Adrenal gland (tissue), 12 donors: ENCODE measurements around the gene UNC5CL. TPM values are rescaled to one million over a fixed set of nuclear protein-coding genes. Genes with fewer than 3 reads are reported as not detected.

Experiments
- DNase-seq, 7 donors: peaks; one replicate each; pipeline ENCODE4 v3.0.0-alpha.2; 2019 to 2020
- H3K27ac ChIP-seq, 5 donors: fragments of 200-600 bp; sonication (generic) in 4 of 5; 1 replicate in 3 of 5; 2 replicates in 2 of 5; pipeline versions ENCODE4 v1.5.1 to v1.8.0; 2016 to 2020; ENCODE audit warnings: mild to moderate bottlenecking in 1 of 5
- H3K27me3 ChIP-seq: fragments of 200-600 bp; 2 replicates; pipeline ENCODE4 v1.8.0; 2021
- H3K36me3 ChIP-seq, 2 donors: fragments of 200-600 bp; replicated peaks in 1 of 2; 1 replicate in 1 of 2; 2 replicates in 1 of 2; pipeline versions ENCODE4 v1.5.1 to v1.8.0; 2018 to 2022
- H3K4me1 ChIP-seq, 2 donors: fragments of 200-600 bp; replicated peaks in 1 of 2; 1 replicate in 1 of 2; 2 replicates in 1 of 2; pipeline versions ENCODE4 v1.5.1 to v1.8.0; 2018 to 2021
- H3K4me3 ChIP-seq, 4 donors: fragments of 200-600 bp; sonication (generic) in 3 of 4; one replicate each; pipeline ENCODE4 v1.5.1; 2016 to 2018
- H3K9me3 ChIP-seq, 3 donors: fragments of 200-600 bp; sonication (generic) in 1 of 3; replicated peaks in 1 of 3; 1 replicate in 2 of 3; 2 replicates in 1 of 3; pipeline versions ENCODE4 v1.5.1 to v1.8.0; 2016 to 2021
- CTCF ChIP-seq, 6 experiments: fragments of 450-650 bp in 4 of 6; fragments of 200-600 bp in 2 of 6; sonication (generic) in 1 of 6; IDR thresholded peaks; 1 replicate in 5 of 6; 2 replicates in 1 of 6; pipeline versions ENCODE4 v1.5.1 to v1.8.0; 2016 to 2021; ENCODE audit warnings: antibody characterized with exemption in 6 of 6, mild to moderate bottlenecking in 2 of 6, moderate library complexity in 1 of 6
- POLR2A ChIP-seq, 2 donors: fragments of 450-650 bp; IDR thresholded peaks; one replicate each; pipeline ENCODE4 v1.6.1; 2017; ENCODE audit warnings: antibody characterized with exemption in 2 of 2, mild to moderate bottlenecking in 2 of 2, moderate library complexity in 1 of 2
- WGBS, 4 donors: extraction: QIAGEN DNeasy Blood & Tissue Kit in 2 of 4; methylation state at CpG; one replicate each; pipeline versions ENCODE4 v1.1.5 to v1.1.7; 2013 to 2017; 5-methylcytosine and 5-hydroxymethylcytosine counted together
- intact Hi-C, 2 donors: fragments of 100-400 bp; cut with DNase I; formaldehyde crosslinking; loops; one replicate each; pipeline versions ENCODE4 v1.14.1 to v1.15.0; 2022 to 2023
- polyA plus RNA-seq, 3 donors: library from polyadenylated mRNA; stranded (reverse); fragments of 200-250 nt in 2 of 3; fragments of 350-450 nt in 1 of 3; fragmentation: Illumina TruSeq in 1 of 3; extraction: RNeasy Lipid Tissue Mini Kit (QIAGEN cat#74804) in 1 of 3; gene quantifications; one replicate each; pipeline ENCODE4 v1.2.3, GENCODE V29; 2013 to 2014
- total RNA-seq, 9 donors: library from RNA; depleted of rRNA in 4 of 9; stranded (reverse); fragments of >200 nt in 4 of 9; fragments of 120-200 nt in 1 of 9; fragmentation: NEBNext Ultra II Directional in 1 of 9; extraction: Animal tissue kit (Norgen Biotek cat#: 25700) in 1 of 9; gene quantifications; one replicate each; pipeline versions ENCODE4 v1.1.0 to v1.2.4, GENCODE V29; 2013 to 2023
- donor health status: healthy with polysubstance abuse.
- donor health status: Bipolar disorder and iron deficiency.
- donor health status: DM: yes; HTN: yes; CAD: no.
- donor health status: DM: no; HTN: no; CAD: no.
- donor health status: DM: no; HTN: no; CAD: no.
- donor health status: DM: yes; HTN: yes; CAD: no.

Gene UNC5CL
- total and polyA plus RNA-seq, 12 donors = 0.20 to 1.6 (median 0.86) TPM

- Histone ChIP-seq H3K4me1 (no peaks in the 10 kb centered on the region), H3K36me3 (no peaks in the 10 kb centered on the region), H3K27ac (no peak overlapping the region), H3K9me3 (no peaks in the 10 kb centered on the region), H3K4me3 (no peak overlapping the region), H3K27me3 (no peaks in the 10 kb centered on the region)
- intact Hi-C loops = no loop called here
- TF ChIP-seq POLR2A (IDR thresholded peaks at IDR 0.05) (no peak), CTCF (IDR thresholded peaks at IDR 0.05) (no peak)
- WGBS, 4 donors = 89 to 98% (median 92%) methylated on average over 4 of the region's 4 CpGs
- DNase-seq = no peak
These were observed 48.7 kb downstream of the UNC5CL start for GRCh38 chr6:40990301-40990700.

GRCh38 chr6:40989204-40990169 lies 49.5 kb downstream of the UNC5CL start:
- Histone ChIP-seq H3K27ac (no peak overlapping the region), H3K36me3 (no peaks in the 10 kb centered on the region), H3K9me3 (no peaks in the 10 kb centered on the region), H3K27me3 (no peaks in the 10 kb centered on the region), H3K4me1 (no peaks in the 10 kb centered on the region), H3K4me3 (no peak overlapping the region)
- TF ChIP-seq POLR2A (IDR thresholded peaks at IDR 0.05) = no peak
- no peak for TF ChIP-seq CTCF (IDR thresholded peaks at IDR 0.05)
- intact Hi-C loops = no loop called here
- DNase-seq = no peak
- WGBS, 4 donors = 89 to 93% (median 90%) methylated on average over 15 of the region's 15 CpGs

- intact Hi-C loops = no loop called here
- Histone ChIP-seq H3K4me1 (no peaks in the 10 kb centered on the region), H3K36me3 (no peaks in the 10 kb centered on the region), H3K27me3 (no peaks in the 10 kb centered on the region), H3K4me3 (no peak overlapping the region), H3K9me3 (no peaks in the 10 kb centered on the region), H3K27ac (no peak overlapping the region)
- no peak for DNase-seq
- TF ChIP-seq POLR2A (IDR thresholded peaks at IDR 0.05) (no peak), CTCF (IDR thresholded peaks at IDR 0.05) (no peak)
These were observed 50.4 kb downstream of the UNC5CL start for GRCh38 chr6:40988634-40989033.

- intact Hi-C loops = no loop called here
- H3K27me3 ChIP-seq = no peaks in the 10 kb centered on the region
- no peaks in the 10 kb centered on the region for H3K9me3 ChIP-seq
- no peak overlapping the region for H3K4me3 ChIP-seq
- TF ChIP-seq POLR2A (IDR thresholded peaks at IDR 0.05) = no peak
- no peak for TF ChIP-seq CTCF (IDR thresholded peaks at IDR 0.05)
- H3K4me1 ChIP-seq = no peaks in the 10 kb centered on the region
- no peak overlapping the region for H3K27ac ChIP-seq
- no peaks in the 10 kb centered on the region for H3K36me3 ChIP-seq
- DNase-seq = no peak
- WGBS, 4 donors = 61 to 86% (median 65%) methylated on average over 8 of the region's 8 CpGs
These were observed 51.9 kb downstream of the UNC5CL start for GRCh38 chr6:40986921-40987819.
